Measurements from ENCODE around the gene CLCN6. TPM values are rescaled to one million over a fixed set of nuclear protein-coding genes. Genes with fewer than 3 reads are reported as not detected.

Gene CLCN6
- total and polyA plus RNA-seq, 7 donors = 5.5 to 17.5 (median 8.3) TPM

DNA sequence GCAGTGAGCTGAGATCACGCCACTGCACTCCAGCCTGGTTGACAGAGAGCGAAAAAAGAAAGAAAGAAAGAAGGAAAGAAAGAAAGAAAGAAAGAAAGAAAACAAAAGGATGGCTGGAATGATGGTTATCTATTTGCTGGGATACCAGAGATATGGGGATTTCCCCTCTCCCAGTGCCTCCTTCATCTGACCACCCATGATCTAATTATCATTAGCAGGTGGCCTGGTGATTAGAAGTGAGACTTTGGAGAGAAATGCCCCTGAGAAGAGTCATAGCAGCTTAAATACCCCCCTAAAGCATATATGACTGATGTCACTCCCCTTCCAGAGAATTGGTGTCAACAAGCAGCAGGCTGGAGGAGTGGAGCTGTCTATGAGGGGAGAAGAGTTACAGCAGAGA is 54.1 kb downstream of the CLCN6 start:
- H3K36me3 ChIP-seq (ENCODE audit: insufficient read depth in 1 of 2, low read depth in 1 of 2) = no peaks in the 10 kb centered on the region
- H3K27me3 ChIP-seq (ENCODE audit: insufficient read depth in 3 of 3, low read length in 2 of 3) = peaks cover 0 to 43% (median 9%) of the 10 kb centered on the region in 3 donors
- H3K9me3 ChIP-seq = no peaks in the 10 kb centered on the region
- no peak for TF ChIP-seq CTCF (IDR thresholded peaks at IDR 0.05)
- no peak for DNase-seq
- H3K4me1 ChIP-seq = no peaks in the 10 kb centered on the region
- ATAC-seq = no peak
- no peak overlapping the region for H3K4me3 ChIP-seq
- intact Hi-C loops (cut with DNase I) = no loop called here
- no peak overlapping the region for H3K27ac ChIP-seq
- WGBS, 3 donors = 49 to 65% (median 61%) methylated on average over 2 of the region's 2 CpGs

- ATAC-seq (no peak), DNase-seq (no peak)
- Histone ChIP-seq H3K36me3 (ENCODE audit: insufficient read depth in 1 of 2, low read depth in 1 of 2) (no peaks in the 10 kb centered on the region), H3K4me3 (no peak overlapping the region), H3K9me3 (no peaks in the 10 kb centered on the region), H3K4me1 (no peaks in the 10 kb centered on the region), H3K27me3 (ENCODE audit: insufficient read depth in 3 of 3, low read length in 2 of 3) (peaks cover 0 to 43% (median 9%) of the 10 kb centered on the region in 3 donors), H3K27ac (no peak overlapping the region)
- TF ChIP-seq CTCF (IDR thresholded peaks at IDR 0.05) = no peak
- intact Hi-C loops (cut with DNase I) = no loop called here
- WGBS, 3 donors = 57 to 68% (median 66%) methylated on average over 1 of the region's 1 CpG
Observed at GRCh38 chr1:11860587-11860986, 54.6 kb downstream of the CLCN6 start.

GRCh38 chr1:11862890-11863289 is 56.9 kb downstream of the CLCN6 start:
- no peak for ATAC-seq
- no peak overlapping the region for H3K27ac ChIP-seq
- no peaks in the 10 kb centered on the region for H3K36me3 ChIP-seq (ENCODE audit: insufficient read depth in 1 of 2, low read depth in 1 of 2)
- no peak overlapping the region for H3K4me3 ChIP-seq
- DNase-seq = no peak
- peaks cover 0 to 33% (median 7%) of the 10 kb centered on the region in 3 donors for H3K27me3 ChIP-seq (ENCODE audit: insufficient read depth in 3 of 3, low read length in 2 of 3)
- no peaks in the 10 kb centered on the region for H3K9me3 ChIP-seq
- no peaks in the 10 kb centered on the region for H3K4me1 ChIP-seq
- intact Hi-C loops (cut with DNase I) = no loop called here
- no peak for TF ChIP-seq CTCF (IDR thresholded peaks at IDR 0.05)
- WGBS, 3 donors = 34 to 38% (median 36%) methylated on average over 6 of the region's 6 CpGs

GRCh38 chr1:11868331-11868980 is 62.5 kb downstream of the CLCN6 start:
- no peak for DNase-seq
- Histone ChIP-seq H3K27ac (no peak overlapping the region), H3K4me3 (no peak overlapping the region), H3K9me3 (no peaks in the 10 kb centered on the region), H3K27me3 (ENCODE audit: insufficient read depth in 3 of 3, low read length in 2 of 3) (no peaks in the 10 kb centered on the region), H3K4me1 (no peaks in the 10 kb centered on the region), H3K36me3 (ENCODE audit: insufficient read depth in 1 of 2, low read depth in 1 of 2) (no peaks in the 10 kb centered on the region)
- 72 to 75% (median 73%) methylated on average over 13 of the region's 13 CpGs for WGBS, 3 donors
- no peak for ATAC-seq
- no peak for TF ChIP-seq CTCF (IDR thresholded peaks at IDR 0.05)
- intact Hi-C loops (cut with DNase I) = no loop called here

- H3K9me3 ChIP-seq = no peaks in the 10 kb centered on the region
- no peak for ATAC-seq
- peaks cover 5% of the 10 kb centered on the region for H3K4me1 ChIP-seq
- H3K4me3 ChIP-seq = no peak overlapping the region
- DNase-seq = no peak
- no peak for TF ChIP-seq CTCF (IDR thresholded peaks at IDR 0.05)
- H3K27ac ChIP-seq = no peak overlapping the region
- 86 to 89% (median 88%) methylated on average over 3 of the region's 3 CpGs for WGBS, 3 donors
- intact Hi-C loops (cut with DNase I) = no loop called here
- H3K27me3 ChIP-seq (ENCODE audit: insufficient read depth in 3 of 3, low read length in 2 of 3) = no peaks in the 10 kb centered on the region
- no peaks in the 10 kb centered on the region for H3K36me3 ChIP-seq (ENCODE audit: insufficient read depth in 1 of 2, low read depth in 1 of 2)
Observed at GRCh38 chr1:11869104-11869503, 63.1 kb downstream of the CLCN6 start.
